H1 (cell line): Measurements from ENCODE around the gene SLC35F3. TPM values are rescaled to one million over a fixed set of nuclear protein-coding genes. Genes with fewer than 3 reads are reported as not detected.

Experiments used
- CTCF ChIA-PET: fragments of 300-600 bp; sonication (Branson Sonifier 250); formaldehyde crosslinking; loops from one replicate; lab custom pipeline; 2021; ENCODE audit not compliant: partially characterized antibody; lab: Charles Lee
- POLR2A ChIA-PET: fragments of 300-600 bp; sonication (Branson Sonifier 250); formaldehyde crosslinking; loops from one replicate; lab custom pipeline; 2021; ENCODE audit warnings: inconsistent platforms; ENCODE audit not compliant: partially characterized antibody; lab: Charles Lee
- DNase-seq, 2 experiments: peaks; one replicate each; pipeline versions ENCODE4 v3.0.0 to v3.0.0-alpha.2; 2010 to 2022; ENCODE audit warnings: low spot score in 2 of 2, low read depth in 1 of 2, mixed read lengths in 1 of 2
- FAIRE-seq: peaks from 2 replicates; lab custom pipeline; 2011; peaks lifted over from hg19 to GRCh38; lab: Jason Lieb, UNC
- H2AFZ ChIP-seq: 2 replicates; pipeline ENCODE4 v1.8.1; 2012; ENCODE audit warnings: low read length, inconsistent platforms
- H2AK5ac ChIP-seq: 2 replicates; pipeline ENCODE4 v1.6.1; 2013; ENCODE audit warnings: low read depth, low read length
- H2BK120ac ChIP-seq: replicated peaks from 2 replicates; pipeline ENCODE3; 2013; ENCODE audit warnings: low read depth, low read length, inconsistent platforms
- H2BK12ac ChIP-seq: 2 replicates; pipeline ENCODE4 v1.6.1; 2013; ENCODE audit warnings: low read depth, low read length
- H2BK15ac ChIP-seq: 2 replicates; pipeline ENCODE4 v1.6.1; 2013; ENCODE audit warnings: low read length
- H2BK20ac ChIP-seq: 2 replicates; pipeline ENCODE4 v1.6.1; 2013; ENCODE audit warnings: low read length
- H2BK5ac ChIP-seq: 2 replicates; pipeline ENCODE4 v1.6.1; 2013; ENCODE audit warnings: low read depth, low read length
- H3K14ac ChIP-seq: 2 replicates; pipeline ENCODE4 v1.6.1; 2013; ENCODE audit warnings: inconsistent platforms; ENCODE audit not compliant: insufficient read length
- H3K18ac ChIP-seq: 2 replicates; pipeline ENCODE4 v1.6.1; 2013; ENCODE audit warnings: low read length; ENCODE audit errors: extremely low read depth
- H3K23ac ChIP-seq: 2 replicates; pipeline ENCODE4 v1.6.1; 2013; ENCODE audit warnings: inconsistent platforms; ENCODE audit not compliant: insufficient read length
- H3K23me2 ChIP-seq: 2 replicates; pipeline ENCODE4 v1.6.1; 2013; ENCODE audit warnings: low read depth, low read length
- H3K27ac ChIP-seq: 2 replicates; pipeline ENCODE4 v1.6.1; 2011; ENCODE audit warnings: low read depth, low read length, inconsistent platforms
- H3K27me3 ChIP-seq, 4 experiments: replicated peaks in 1 of 4; 1 replicate in 1 of 4; 2 replicates in 3 of 4; pipeline versions ENCODE4 v1.6.1 to v1.8.1; 2011 to 2013; ENCODE audit warnings: low read length in 3 of 4, mild to moderate bottlenecking in 3 of 4, inconsistent platforms in 2 of 4, mixed read lengths in 2 of 4, moderate library complexity in 1 of 4; ENCODE audit not compliant: control insufficient read depth in 3 of 4, insufficient read depth in 3 of 4; ENCODE audit errors: extremely low read depth in 1 of 4
- H3K36me3 ChIP-seq, 4 experiments: 2 replicates each; pipeline versions ENCODE4 v1.6.1 to v1.8.1; 2011 to 2013; ENCODE audit warnings: mild to moderate bottlenecking in 4 of 4, low read length in 3 of 4, moderate library complexity in 2 of 4, control low read depth in 1 of 4, inconsistent platforms in 1 of 4; ENCODE audit not compliant: insufficient read depth in 4 of 4, control insufficient read depth in 2 of 4
- H3K4ac ChIP-seq: replicated peaks from 2 replicates; pipeline ENCODE3; 2013; ENCODE audit warnings: low read length, low read depth, mixed read lengths, inconsistent platforms; ENCODE audit not compliant: insufficient read length
- H3K4me1 ChIP-seq, 4 experiments: replicated peaks in 1 of 4; 1 replicate in 1 of 4; 2 replicates in 3 of 4; pipeline versions ENCODE4 v1.6.1 to v1.8.1; 2011 to 2013; ENCODE audit warnings: low read length in 3 of 4, inconsistent platforms in 2 of 4, mixed read lengths in 1 of 4; ENCODE audit not compliant: insufficient read depth in 4 of 4, control insufficient read depth in 3 of 4
- H3K4me2 ChIP-seq, 2 experiments: 2 replicates each; pipeline versions ENCODE4 v1.6.1 to v1.8.1; 2011 to 2013; ENCODE audit warnings: low read depth in 2 of 2, low read length in 2 of 2, control low read depth in 1 of 2, inconsistent platforms in 1 of 2, mild to moderate bottlenecking in 1 of 2; ENCODE audit not compliant: insufficient read depth in 1 of 2
- H3K4me3 ChIP-seq, 4 experiments: fragments of 200-600, 300-600 bp in 1 of 4; sonication (generic), shearing (Covaris generic), sonication (Bioruptor Twin) in 1 of 4; 2 replicates each; pipeline versions ENCODE4 v1.5.1 to v1.8.1; 2011 to 2016; ENCODE audit warnings: low read length in 4 of 4, low read depth in 3 of 4, control low read depth in 2 of 4, inconsistent platforms in 2 of 4, mild to moderate bottlenecking in 2 of 4, mixed read lengths in 1 of 4, moderate library complexity in 1 of 4; ENCODE audit not compliant: insufficient read depth in 2 of 4; ENCODE audit errors: extremely low read depth in 1 of 4
- H3K56ac ChIP-seq: replicated peaks from 2 replicates; pipeline ENCODE3; 2013; ENCODE audit warnings: low read depth, mild to moderate bottlenecking, mixed read lengths, low read length, inconsistent platforms; ENCODE audit not compliant: insufficient read length
- H3K79me1 ChIP-seq: 2 replicates; pipeline ENCODE4 v1.6.1; 2013; ENCODE audit warnings: low read depth, low read length, control low read depth
- H3K79me2 ChIP-seq, 2 experiments: 2 replicates each; pipeline versions ENCODE4 v1.6.1 to v1.8.1; 2012 to 2013; ENCODE audit warnings: low read length in 2 of 2, mild to moderate bottlenecking in 2 of 2, inconsistent platforms in 1 of 2; ENCODE audit not compliant: insufficient read depth in 2 of 2, control insufficient read depth in 1 of 2
- H3K9ac ChIP-seq, 4 experiments: replicated peaks in 1 of 4; 1 replicate in 1 of 4; 2 replicates in 3 of 4; pipeline versions ENCODE4 v1.6.1 to v1.8.1; 2011 to 2013; ENCODE audit warnings: low read depth in 3 of 4, low read length in 3 of 4, control low read depth in 2 of 4, mild to moderate bottlenecking in 2 of 4, moderate library complexity in 2 of 4, inconsistent platforms in 1 of 4; ENCODE audit errors: extremely low read depth in 1 of 4
- H3K9me3 ChIP-seq, 2 experiments: 2 replicates each; pipeline versions ENCODE4 v1.6.1 to v1.8.1; 2012 to 2013; ENCODE audit warnings: mild to moderate bottlenecking in 2 of 2, moderate library complexity in 2 of 2, control low read depth in 1 of 2, inconsistent platforms in 1 of 2, low read depth in 1 of 2, low read length in 1 of 2, mixed read lengths in 1 of 2; ENCODE audit not compliant: insufficient read depth in 2 of 2
- H4K20me1 ChIP-seq, 2 experiments: replicated peaks in 1 of 2; 2 replicates each; pipeline versions ENCODE3 to v1.8.1; 2011 to 2013; ENCODE audit warnings: inconsistent platforms in 2 of 2, low read length in 2 of 2, mild to moderate bottlenecking in 1 of 2; ENCODE audit not compliant: insufficient read depth in 2 of 2, control insufficient read depth in 1 of 2
- H4K5ac ChIP-seq: 2 replicates; pipeline ENCODE4 v1.6.1; 2013; ENCODE audit warnings: low read length, low read depth, mixed read lengths, inconsistent platforms; ENCODE audit not compliant: insufficient read length
- H4K8ac ChIP-seq: 2 replicates; pipeline ENCODE4 v1.8.0; 2013; ENCODE audit warnings: mild to moderate bottlenecking, moderate library complexity, low read length, inconsistent platforms; ENCODE audit not compliant: insufficient read depth; ENCODE audit errors: extremely low read depth
- H4K91ac ChIP-seq: replicated peaks from 2 replicates; pipeline ENCODE3; 2013; ENCODE audit warnings: low read length, mixed read lengths, inconsistent platforms; ENCODE audit not compliant: insufficient read length
- CHD1 ChIP-seq: IDR thresholded peaks from 2 replicates; pipeline ENCODE4 v1.6.1; 2012; ENCODE audit warnings: low read depth, low read length, improper control_type of control experiment
- HDAC6 ChIP-seq: IDR thresholded peaks from one replicate; pipeline ENCODE4 v1.7.1; 2012; ENCODE audit warnings: low read depth, mild to moderate bottlenecking, inconsistent platforms, low read length, moderate library complexity
- KDM4A ChIP-seq: IDR thresholded peaks from one replicate; pipeline ENCODE4 v1.7.1; 2012; ENCODE audit warnings: low read depth, mild to moderate bottlenecking, moderate library complexity, low read length, inconsistent platforms; ENCODE audit not compliant: severe bottlenecking
- POLR2AphosphoS5 ChIP-seq: IDR thresholded peaks from 2 replicates; pipeline ENCODE4 v1.6.1; 2011; ENCODE audit warnings: low read depth, low read length
- RBBP5 ChIP-seq: IDR thresholded peaks from 2 replicates; pipeline ENCODE4 v1.7.1; 2012; ENCODE audit warnings: low read depth, mild to moderate bottlenecking, inconsistent platforms, low read length, moderate library complexity, borderline replicate concordance
- SP4 ChIP-seq: IDR thresholded peaks from 2 replicates; pipeline ENCODE4 v1.6.1; 2012; ENCODE audit warnings: low read length, inconsistent platforms
- SUZ12 ChIP-seq: fragments of 200-600 bp; sonication (generic); IDR thresholded peaks from 2 replicates; pipeline ENCODE4 v1.6.1; 2012; ENCODE audit warnings: mild to moderate bottlenecking, inconsistent platforms, low read length, moderate library complexity, mixed read lengths
- ZNF274 ChIP-seq: IDR thresholded peaks from 2 replicates; pipeline ENCODE4 v1.7.0; 2012; ENCODE audit warnings: low read length, borderline replicate concordance; ENCODE audit errors: extremely low read depth
- WGBS, 2 experiments: shearing (Covaris generic) in 1 of 2; methylation state at CpG; one replicate each; pipeline versions ENCODE4 v1.1.6 to v1.1.7; 2013 to 2015; ENCODE audit warnings: low lambda C conversion rate in 2 of 2, mixed read lengths in 2 of 2, inconsistent platforms in 1 of 2, low coverage in 1 of 2, missing lambda C conversion rate in 1 of 2; ENCODE audit not compliant: insufficient replicate concordance in 2 of 2, insufficient coverage in 1 of 2, insufficient read length in 1 of 2; ENCODE audit errors: extremely low coverage in 1 of 2, missing lambda C conversion rate in 1 of 2; 5-methylcytosine and 5-hydroxymethylcytosine counted together
- polyA plus RNA-seq, 7 experiments: library from polyadenylated mRNA; depleted of rRNA in 3 of 7; stranded (reverse) in 5 of 7; unstranded in 2 of 7; fragments of >200 nt in 5 of 7; fragments of 200-250 nt in 2 of 7; gene quantifications; 1 replicate in 5 of 7; 2 replicates in 1 of 7; 4 replicates in 1 of 7; pipeline versions ENCODE4 v1.2.1 to v1.2.3, GENCODE V29; 2011 to 2013; ENCODE audit warnings: missing spikeins in 2 of 7, mixed read lengths in 2 of 7
- total RNA-seq: library from RNA; stranded (reverse); fragmentation: NEBNext Ultra II Directional; extraction: Animal tissue kit (Norgen Biotek cat#: 25700); gene quantifications from 2 replicates; pipeline ENCODE4 v1.2.1, GENCODE V29; 2021

SLC35F3 gene
- total and polyA plus RNA-seq, 2 of the 8 experiments (the other 6 are each of a cell fraction or from before 2014, with no cell fraction given): 0.78 to 1.2 TPM

DNA sequence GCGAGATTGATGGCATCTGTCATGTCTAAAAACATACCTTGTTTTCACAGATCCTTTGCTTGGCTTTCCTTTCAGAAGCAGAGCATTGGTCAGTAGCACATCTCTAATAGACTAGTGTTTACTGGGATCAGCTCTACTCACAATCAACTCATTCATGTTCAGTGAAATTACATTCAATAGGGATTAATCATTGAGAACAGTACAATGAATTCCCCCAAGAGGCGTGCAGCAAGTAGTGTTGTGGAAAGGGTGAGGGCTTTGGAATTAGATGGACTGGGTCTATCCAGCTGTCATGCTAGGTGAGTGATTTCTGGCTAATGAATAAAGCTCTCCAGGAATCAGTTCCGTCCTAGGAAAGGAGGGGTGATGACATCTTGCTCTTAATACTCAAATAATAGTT is 313.6 kb downstream of the SLC35F3 start:
- Histone ChIP-seq H2BK120ac (no peak overlapping the region), H3K4ac (no peak overlapping the region), H3K27me3 (peaks cover 0 to 15% (median 9%) of the 10 kb centered on the region in 4 experiments; a peak in 6 of 7 replicates), H3K23ac (no peak overlapping the region), H3K36me3 (no peaks in the 10 kb centered on the region), H3K23me2 (peaks cover 11% of the 10 kb centered on the region; the same call in 1 of the 2 replicates), H3K79me1 (no peaks in the 10 kb centered on the region), H4K8ac (no peak overlapping the region), H3K9me3 (no peaks in the 10 kb centered on the region), H3K18ac (no peak overlapping the region), H3K27ac (no peak overlapping the region), H4K91ac (no peak overlapping the region), H4K5ac (no peak overlapping the region), H2AK5ac (no peak overlapping the region), H2AFZ (no peak overlapping the region), H2BK15ac (no peak overlapping the region), H3K14ac (no peak overlapping the region), H3K4me2 (no peak overlapping the region), H2BK12ac (no peak overlapping the region), H3K4me3 (no peak overlapping the region), H3K79me2 (no peaks in the 10 kb centered on the region), H4K20me1 (no peaks in the 10 kb centered on the region), H2BK20ac (no peak overlapping the region), H3K9ac (no peak overlapping the region), H3K56ac (no peak overlapping the region), H2BK5ac (no peak overlapping the region), H3K4me1 (peaks cover 0 to 9% (median 6%) of the 10 kb centered on the region in 4 experiments; a peak in 4 of 7 replicates)
- ChIA-PET POLR2A (no interaction called here), CTCF (interaction anchor here (0.6 to 10.5 kb wide), 3 partner anchors 13 to 121 kb away, joined by 3 to 170 read pairs (median 29); no protein-coding TSS in a partner anchor)
- DNase-seq: no peak
- 77% methylated on average over 3 of the region's 3 CpGs; no CpG with 5 or more reads in 1 of the 2 experiments for WGBS, 2 experiments
- FAIRE-seq: no peak
- TF ChIP-seq ZNF274 (no peak), RBBP5 (no peak), HDAC6 (no peak), CHD1 (no peak), POLR2AphosphoS5 (no peak), SP4 (no peak), KDM4A (no peak), SUZ12 (no peak)
